ENCODE data around the gene RFC4. TPM values are rescaled to one million over a fixed set of nuclear protein-coding genes. Genes with fewer than 3 reads are reported as not detected.
"Not testable (repeated sequence)": the region's sequence is repeated elsewhere in the genome, so short reads cannot be mapped to it uniquely, and the experiment has no call there.

The RFC4 gene
- total and polyA plus RNA-seq, 11 donors, result 4.6 to 21.0 (median 7.9) TPM

DNA sequence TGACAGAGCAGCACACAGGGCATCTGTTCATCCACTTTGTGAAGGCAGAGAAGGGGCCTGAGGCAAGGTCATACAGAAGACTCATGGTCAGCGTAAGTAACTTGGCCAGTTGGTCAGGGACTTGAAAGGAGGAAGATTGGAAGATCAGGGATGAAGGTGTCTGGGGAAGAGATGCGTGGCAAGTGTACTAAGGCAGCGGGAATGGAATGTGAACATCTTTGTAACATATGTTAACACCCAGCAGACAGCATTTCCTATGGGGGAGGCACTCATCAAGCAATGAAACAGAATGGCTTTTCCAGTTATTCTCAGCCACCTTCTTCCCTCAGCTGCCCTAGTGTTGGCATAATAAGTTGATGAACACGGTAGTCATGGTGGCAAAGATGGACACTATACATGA, 7.8 kb upstream of the RFC4 start:
- DNase-seq, result no peak
- ATAC-seq, result no peak
- Histone ChIP-seq H3K4me3 (no peak overlapping the region), H3K27ac (no peak overlapping the region), H3K4me1 (no peaks in the 10 kb centered on the region), H3K36me3 (no peaks in the 10 kb centered on the region), H3K27me3 (peaks cover 0 to 4% (median 0%) of the 10 kb centered on the region in 9 donors), H3K9me3 (no peaks in the 10 kb centered on the region)
- intact Hi-C loops (cut with DNase I), result no loop called here
- TF ChIP-seq CTCF (IDR thresholded peaks at IDR 0.05) (no peak), POLR2A (IDR thresholded peaks at IDR 0.05) (no peak)
- 66 to 77% (median 69%) methylated on average over 4 of the region's 4 CpGs for WGBS, 4 donors

GRCh38 chr3:186811313-186811712, 5.0 kb upstream of the RFC4 start:
- H3K27ac ChIP-seq; ATAC-seq; H3K4me1 ChIP-seq; H3K9me3 ChIP-seq; intact Hi-C loops (cut with DNase I); H3K4me3 ChIP-seq; DNase-seq; H3K36me3 ChIP-seq; H3K27me3 ChIP-seq: not testable (repeated sequence)
- 86 to 97% (median 94%) methylated on average over 5 to 21 of the region's 29 CpGs for WGBS, 4 donors

DNA sequence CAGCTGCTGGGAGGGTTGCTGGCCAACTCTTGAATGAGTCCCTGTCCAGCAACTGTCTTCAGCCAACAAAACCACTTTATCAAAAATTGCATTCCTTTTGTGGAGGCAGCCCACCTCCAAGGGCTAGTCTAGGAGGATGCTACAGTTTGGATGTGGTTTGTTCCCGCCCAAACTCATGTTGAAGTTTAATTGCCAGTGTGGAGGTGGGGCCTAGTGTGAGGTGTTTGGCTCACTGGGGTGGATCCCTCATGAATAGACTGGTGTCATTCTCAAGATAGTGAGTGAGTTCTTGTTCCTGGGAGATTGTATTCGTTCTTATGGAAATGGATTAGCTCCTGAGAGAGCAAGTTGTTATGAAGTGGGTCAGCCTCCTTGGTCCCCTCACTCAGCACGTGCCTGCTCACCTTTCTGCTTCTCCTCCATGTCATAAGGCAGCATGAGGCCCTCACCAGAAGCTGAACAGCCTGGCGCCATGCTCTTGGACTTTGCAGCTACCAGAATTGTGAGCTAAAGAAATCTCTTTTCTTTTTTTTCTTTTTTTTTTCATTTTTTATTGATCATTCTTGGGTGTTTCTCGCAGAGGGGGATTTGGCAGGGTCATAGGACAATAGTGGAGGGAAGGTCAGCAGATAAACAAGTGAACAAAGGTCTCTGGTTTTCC, 4.2 kb upstream of the RFC4 start:
- DNase-seq (no peak), ATAC-seq (no peak)
- Histone ChIP-seq H3K4me1 (peaks cover 0 to 15% (median 10%) of the 10 kb centered on the region in 12 donors), H3K36me3 (no peaks in the 10 kb centered on the region), H3K9me3 (no peaks in the 10 kb centered on the region), H3K4me3 (no peak overlapping the region), H3K27ac (no peak overlapping the region), H3K27me3 (peaks cover 0 to 4% (median 0%) of the 10 kb centered on the region in 9 donors)
- intact Hi-C loops (cut with DNase I), result no loop called here
- TF ChIP-seq CTCF (IDR thresholded peaks at IDR 0.05) (no peak), POLR2A (IDR thresholded peaks at IDR 0.05) (no peak)
- WGBS, 4 donors, result 78 to 89% (median 85%) methylated on average over 5 of the region's 5 CpGs

DNA sequence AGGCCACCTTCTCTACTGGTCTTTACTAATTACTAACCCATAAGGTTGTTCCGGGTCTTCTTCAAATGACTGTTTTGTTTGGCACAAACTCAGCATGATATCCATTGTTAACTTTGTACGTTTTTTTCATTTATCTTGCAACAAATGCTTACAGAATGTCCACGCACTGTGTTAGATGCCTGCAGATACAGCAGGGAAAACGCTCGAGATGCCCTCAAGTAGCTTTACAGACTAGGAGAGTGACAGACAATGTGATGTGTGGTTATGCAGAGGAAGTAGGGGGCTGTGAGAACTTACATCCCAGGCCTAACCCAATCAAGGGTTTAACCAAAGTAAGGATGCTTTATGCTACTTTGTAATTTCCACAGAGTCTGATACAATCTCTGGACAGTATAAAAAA, 949 bp upstream of the RFC4 start:
- peaks cover 0 to 24% (median 12%) of the 10 kb centered on the region in 12 donors for H3K4me1 ChIP-seq
- TF ChIP-seq CTCF (IDR thresholded peaks at IDR 0.05) (no peak), POLR2A (IDR thresholded peaks at IDR 0.05) (no peak)
- 28 to 36% (median 35%) methylated on average over 5 of the region's 5 CpGs for WGBS, 4 donors
- ATAC-seq (no peak), DNase-seq (no peak)
- H3K27ac ChIP-seq, result peak overlapping the region in 3 of 12 donors; percentile 87 to 92 (median 92)
- H3K4me3 ChIP-seq, result peak overlapping the region in 9 of 12 donors; percentile 69 to 98 (median 82)
- H3K9me3 ChIP-seq, result no peaks in the 10 kb centered on the region
- H3K36me3 ChIP-seq, result peaks cover 0 to 19% (median 11%) of the 10 kb centered on the region in 9 donors
- intact Hi-C loops (cut with DNase I), result no loop called here
- H3K27me3 ChIP-seq, result no peaks in the 10 kb centered on the region

DNA sequence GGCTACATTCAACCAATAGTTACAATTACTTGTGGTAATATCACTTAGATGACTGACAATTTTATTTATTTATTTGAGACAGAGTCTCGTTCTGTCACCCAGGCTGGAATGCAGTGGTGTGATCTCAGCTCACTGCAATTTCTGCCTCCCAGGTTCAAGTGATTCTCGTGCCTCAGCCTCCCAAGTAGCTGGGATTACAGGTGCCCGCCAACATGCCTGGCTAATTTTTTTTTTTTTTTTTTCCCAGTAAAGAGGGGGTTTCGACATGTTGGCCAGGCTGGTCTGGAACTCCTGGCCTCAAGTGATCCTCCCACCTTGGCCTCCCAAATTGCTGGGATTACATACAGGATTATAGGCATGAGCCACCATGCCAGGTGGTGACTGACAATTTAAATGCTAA, 2.8 kb downstream of the RFC4 start:
- H3K27me3 ChIP-seq; H3K27ac ChIP-seq; H3K9me3 ChIP-seq; intact Hi-C loops (cut with DNase I); DNase-seq; ATAC-seq; H3K4me3 ChIP-seq: not testable (repeated sequence)
- H3K4me1 ChIP-seq, result peaks cover 0 to 29% (median 12%) of the 10 kb centered on the region in 12 donors
- peaks cover 0 to 50% (median 24%) of the 10 kb centered on the region in 9 donors for H3K36me3 ChIP-seq
- 82 to 89% (median 87%) methylated on average over 4 of the region's 4 CpGs for WGBS, 4 donors

Data from heart left ventricle (tissue), 16 donors.